Measurements from ENCODE around the gene ATP6V0A1.

DNA sequence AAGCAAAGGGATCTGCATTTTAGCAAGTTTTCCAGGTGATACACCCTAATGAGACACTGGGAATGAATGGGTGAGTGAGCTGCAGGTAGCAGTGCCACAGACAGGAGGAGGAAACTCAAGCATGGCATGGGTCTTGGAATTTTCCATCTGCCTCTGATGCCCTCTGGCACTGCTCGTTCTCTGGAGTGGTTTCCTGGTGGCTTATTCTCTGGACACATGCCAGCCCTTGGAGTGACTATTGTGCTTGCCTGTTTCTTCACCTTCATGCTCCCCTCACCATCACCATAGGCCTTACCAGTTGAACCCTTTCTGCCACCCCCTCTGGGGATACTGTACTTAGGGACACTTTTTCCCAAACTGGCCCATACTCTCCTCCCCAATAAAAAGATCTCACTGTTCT, 104.9 kb downstream of the ATP6V0A1 start:
- TF ChIP-seq SUZ12 (IDR thresholded peaks at IDR 0.05; ENCODE audit: extremely low read depth, insufficient read depth, insufficient read length) = no peak
- no peak for TF ChIP-seq ZNF274 (IDR thresholded peaks at IDR 0.05; ENCODE audit: low read depth, low read length)

Measured in NT2/D1 (cell line).